Heart left ventricle (tissue), 13 donors: ENCODE results near the gene RSPH1.

Experiments
- CTCF ChIP-seq, 12 donors: fragments of 200-600 bp; sonication (generic) in 4 of 12; IDR thresholded peaks; one replicate each; pipeline versions ENCODE4 v1.5.0 to v1.8.0; 2018 to 2022; ENCODE audit warnings: antibody characterized with exemption in 12 of 12, mild to moderate bottlenecking in 5 of 12
- POLR2A ChIP-seq, 2 donors: fragments of 450-650 bp; IDR thresholded peaks; one replicate each; pipeline ENCODE4 v1.6.1; 2017; ENCODE audit warnings: antibody characterized with exemption in 2 of 2, mild to moderate bottlenecking in 2 of 2, moderate library complexity in 2 of 2
- donor health status: ischemic (EF 13 %, LVEDD 7.1; RV severe dilation, severe dysfunction).
- donor health status: DM: no; HTN: yes; CAD: no.
- donor health status: DM: no; HTN: no; CAD: no.
- donor health status: ischemic (EF 25% LVEDD 6.9; RV normal size, moderate dysfunction).
- donor health status: ischemic (EF 25% LVEDD 5.7; RV mildly dilated, moderate dysfunction).
- donor health status: ischemic (EF 35%, LVEDD 5.7; RV mildly dilated, moderate dysfunction).
- donor health status: nonischemic (EF 11% LVEDD 7.7; RV severe dilation, severe dysfunction).
- donor health status: DM: yes; HTN: yes; CAD: no.
- donor health status: PGD.
- donor health status: ischemic (EF 29% LVEDD 5.4; RV normal size, mild dysfunction).
- donor health status: nonischemic (EF 23%, LVEDD 6.1; RV moderate dilation, normal function).

DNA sequence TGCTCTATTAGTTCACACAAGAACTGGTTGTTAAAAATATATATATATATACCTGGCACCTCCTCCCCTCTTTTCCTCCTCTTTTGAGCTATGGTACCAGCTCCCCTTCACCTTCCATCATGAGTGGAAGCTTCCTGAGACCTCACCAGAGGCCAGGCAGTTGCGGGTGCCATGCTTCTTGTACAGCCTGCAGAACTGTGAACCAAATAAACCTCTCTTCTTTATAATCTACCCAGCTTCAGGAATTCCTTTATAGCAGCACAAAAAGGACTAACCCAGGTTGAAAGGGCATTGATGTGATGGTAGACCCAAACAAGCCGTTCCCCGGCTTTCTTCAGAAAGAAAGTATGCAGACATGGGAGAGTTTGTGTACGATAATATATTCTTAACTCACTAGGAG, 14.9 kb downstream of the RSPH1 start:
- TF ChIP-seq CTCF (IDR thresholded peaks at IDR 0.05) (no peak), POLR2A (IDR thresholded peaks at IDR 0.05) (no peak)
